Measurements from ENCODE around the gene NKAIN2.
A peak's percentile ranks its signal among the peaks of the same experiment; 100 is the strongest.

NKAIN2 gene

GRCh38 chr6:124791156-124791555 is 987.5 kb downstream of the NKAIN2 start:
- TF ChIP-seq CTCF (IDR thresholded peaks at IDR 0.05; ENCODE audit: low read depth, low read length) = no peak
- in situ Hi-C loops (cut with HindIII; ENCODE audit: low sequenced_read_pairs) = no loop called here
- DNase-seq (ENCODE audit: low read depth, low spot score) = no peak
- no peak overlapping the region for H3K4me3 ChIP-seq (ENCODE audit: low read depth, low read length)

GRCh38 chr6:124792386-124792785 is 988.7 kb downstream of the NKAIN2 start:
- TF ChIP-seq CTCF (IDR thresholded peaks at IDR 0.05; ENCODE audit: low read depth, low read length) = no peak
- in situ Hi-C loops (cut with HindIII; ENCODE audit: low sequenced_read_pairs) = no loop called here
- H3K4me3 ChIP-seq (ENCODE audit: low read depth, low read length) = no peak overlapping the region
- DNase-seq (ENCODE audit: low read depth, low spot score) = no peak

GRCh38 chr6:124793398-124793797 is 989.7 kb downstream of the NKAIN2 start:
- in situ Hi-C loops (cut with HindIII; ENCODE audit: low sequenced_read_pairs) = no loop called here
- H3K4me3 ChIP-seq (ENCODE audit: low read depth, low read length) = no peak overlapping the region
- no peak for TF ChIP-seq CTCF (IDR thresholded peaks at IDR 0.05; ENCODE audit: low read depth, low read length)
- DNase-seq (ENCODE audit: low read depth, low spot score) = no peak

GRCh38 chr6:124795643-124796463 is 992.2 kb downstream of the NKAIN2 start:
- no peak overlapping the region for H3K4me3 ChIP-seq (ENCODE audit: low read depth, low read length)
- in situ Hi-C loops (cut with HindIII; ENCODE audit: low sequenced_read_pairs) = no loop called here
- peak; percentile 83 for TF ChIP-seq CTCF (IDR thresholded peaks at IDR 0.05; ENCODE audit: low read depth, low read length)
- peak; percentile 43 for DNase-seq (ENCODE audit: low read depth, low spot score)

GRCh38 chr6:124796464-124796970 is 992.9 kb downstream of the NKAIN2 start:
- no peak for TF ChIP-seq CTCF (IDR thresholded peaks at IDR 0.05; ENCODE audit: low read depth, low read length)
- H3K4me3 ChIP-seq (ENCODE audit: low read depth, low read length) = no peak overlapping the region
- peak; percentile 49 for DNase-seq (ENCODE audit: low read depth, low spot score)
- in situ Hi-C loops (cut with HindIII; ENCODE audit: low sequenced_read_pairs) = no loop called here

GRCh38 chr6:124797224-124797623 is 993.6 kb downstream of the NKAIN2 start:
- no peak for TF ChIP-seq CTCF (IDR thresholded peaks at IDR 0.05; ENCODE audit: low read depth, low read length)
- DNase-seq (ENCODE audit: low read depth, low spot score) = no peak
- in situ Hi-C loops (cut with HindIII; ENCODE audit: low sequenced_read_pairs) = no loop called here
- H3K4me3 ChIP-seq (ENCODE audit: low read depth, low read length) = no peak overlapping the region
